H9 (cell line): ENCODE results near the gene ABCA4. TPM values are rescaled to one million over a fixed set of nuclear protein-coding genes. Genes with fewer than 3 reads are reported as not detected.

ENCODE experiments used
- DNase-seq: peaks from one replicate; pipeline ENCODE4 v3.0.0-alpha.2; 2017
- H2AFZ ChIP-seq: one replicate; pipeline ENCODE4 v1.6.1; 2013; ENCODE audit warnings: mild to moderate bottlenecking, low read length, control low read depth, moderate library complexity
- H2AK5ac ChIP-seq: 2 replicates; pipeline ENCODE4 v1.6.1; 2013; ENCODE audit warnings: low read length, control low read depth, mixed read lengths; ENCODE audit not compliant: insufficient read length
- H2BK120ac ChIP-seq: one replicate; pipeline ENCODE4 v1.6.1; 2013; ENCODE audit warnings: low read depth, mild to moderate bottlenecking, low read length, control low read depth, inconsistent platforms; ENCODE audit not compliant: poor library complexity, severe bottlenecking
- H2BK12ac ChIP-seq: 2 replicates; pipeline ENCODE4 v1.6.1; 2013; ENCODE audit warnings: low read length, control low read depth, mixed read lengths, low read depth; ENCODE audit not compliant: insufficient read length
- H2BK15ac ChIP-seq: 2 replicates; pipeline ENCODE4 v1.6.1; 2013; ENCODE audit warnings: low read depth, low read length, control low read depth
- H2BK20ac ChIP-seq: one replicate; pipeline ENCODE4 v1.6.1; 2013; ENCODE audit warnings: low read depth, mild to moderate bottlenecking, low read length, control low read depth, inconsistent platforms; ENCODE audit not compliant: poor library complexity, severe bottlenecking
- H2BK5ac ChIP-seq: 2 replicates; pipeline ENCODE4 v1.6.1; 2013; ENCODE audit warnings: low read length, control low read depth, mixed read lengths; ENCODE audit not compliant: insufficient read length
- H3K14ac ChIP-seq: 2 replicates; pipeline ENCODE4 v1.6.1; 2013; ENCODE audit warnings: low read length, control low read depth; ENCODE audit not compliant: insufficient read depth
- H3K18ac ChIP-seq: 2 replicates; pipeline ENCODE4 v1.6.1; 2013; ENCODE audit warnings: low read depth, mild to moderate bottlenecking, mixed read lengths, low read length, control low read depth; ENCODE audit not compliant: insufficient read length
- H3K23ac ChIP-seq: 2 replicates; pipeline ENCODE4 v1.6.1; 2013; ENCODE audit warnings: low read length, control low read depth, mixed read lengths, low read depth; ENCODE audit not compliant: insufficient read length
- H3K23me2 ChIP-seq: 2 replicates; pipeline ENCODE4 v1.6.1; 2013; ENCODE audit warnings: low read depth, mild to moderate bottlenecking, mixed read lengths, low read length, control low read depth; ENCODE audit not compliant: insufficient read length, poor library complexity, severe bottlenecking
- H3K27ac ChIP-seq: 2 replicates; pipeline ENCODE4 v1.5.1; 2013; ENCODE audit warnings: low read length, control low read depth, mixed read lengths, low read depth; ENCODE audit not compliant: insufficient read length
- H3K27me3 ChIP-seq: 2 replicates; pipeline ENCODE4 v1.6.1; 2013; ENCODE audit warnings: low read length, control low read depth, inconsistent platforms; ENCODE audit not compliant: insufficient read depth
- H3K4ac ChIP-seq: 2 replicates; pipeline ENCODE4 v1.6.1; 2013; ENCODE audit warnings: low read depth, mild to moderate bottlenecking, control low read depth, inconsistent platforms, low read length, moderate library complexity
- H3K4me1 ChIP-seq: 2 replicates; pipeline ENCODE4 v1.6.1; 2013; ENCODE audit warnings: low read length, control low read depth, inconsistent platforms; ENCODE audit not compliant: insufficient read depth
- H3K4me2 ChIP-seq: 2 replicates; pipeline ENCODE4 v1.6.1; 2013; ENCODE audit warnings: low read length, control low read depth, mixed read lengths; ENCODE audit not compliant: insufficient read length, insufficient read depth
- H3K56ac ChIP-seq: 2 replicates; pipeline ENCODE4 v1.6.1; 2013; ENCODE audit warnings: low read depth, mild to moderate bottlenecking, mixed read lengths, low read length, control low read depth; ENCODE audit not compliant: insufficient read length
- H3K79me1 ChIP-seq: 2 replicates; pipeline ENCODE4 v1.6.1; 2013; ENCODE audit warnings: low read depth, mild to moderate bottlenecking, moderate library complexity, low read length, control low read depth, inconsistent platforms; ENCODE audit not compliant: insufficient read depth, poor library complexity, severe bottlenecking
- H3K79me2 ChIP-seq: 2 replicates; pipeline ENCODE4 v1.6.1; 2013; ENCODE audit warnings: low read length, control low read depth, inconsistent platforms; ENCODE audit not compliant: insufficient read depth
- H3K9ac ChIP-seq: 2 replicates; pipeline ENCODE4 v1.6.1; 2013; ENCODE audit warnings: low read length, control low read depth, mixed read lengths; ENCODE audit not compliant: insufficient read length; ENCODE audit errors: extremely low read depth
- H3K9me3 ChIP-seq: one replicate; pipeline ENCODE4 v1.6.1; 2013; ENCODE audit warnings: low read depth, low read length, inconsistent platforms; ENCODE audit not compliant: control insufficient read depth
- H3T11ph ChIP-seq: one replicate; pipeline ENCODE4 v1.6.1; 2013; ENCODE audit warnings: mild to moderate bottlenecking, low read length, control low read depth, inconsistent platforms
- H4K20me1 ChIP-seq: one replicate; pipeline ENCODE4 v1.6.1; 2013; ENCODE audit not compliant: control insufficient read depth, insufficient read length, insufficient read depth
- H4K5ac ChIP-seq: 2 replicates; pipeline ENCODE4 v1.6.1; 2013; ENCODE audit warnings: low read depth, mild to moderate bottlenecking, mixed read lengths, low read length, control low read depth; ENCODE audit not compliant: insufficient read length
- H4K8ac ChIP-seq: replicated peaks from 2 replicates; pipeline ENCODE4 v1.6.1; 2013; ENCODE audit warnings: low read length, control low read depth, mixed read lengths, low read depth; ENCODE audit not compliant: insufficient read length
- H4K91ac ChIP-seq: 2 replicates; pipeline ENCODE4 v1.6.1; 2013; ENCODE audit warnings: low read depth, mild to moderate bottlenecking, moderate library complexity, mixed read lengths, low read length, control low read depth; ENCODE audit not compliant: insufficient read length
- H3K27ac Mint-ChIP-seq, 3 experiments: 2 replicates in 2 of 3; 3 replicates in 1 of 3; pipeline ENCODE4 v1.8.0; 2020 to 2021; ENCODE audit warnings: mixed read lengths in 3 of 3, mild to moderate bottlenecking in 1 of 3, moderate library complexity in 1 of 3
- H3K27me3 Mint-ChIP-seq: 2 replicates; pipeline ENCODE4 v1.8.0; 2021; ENCODE audit warnings: low read depth, mild to moderate bottlenecking, moderate library complexity, mixed read lengths
- H3K36me3 Mint-ChIP-seq, 3 experiments: 2 replicates in 2 of 3; 3 replicates in 1 of 3; pipeline ENCODE4 v1.8.0; 2020 to 2021; ENCODE audit warnings: low read depth in 3 of 3, mixed read lengths in 3 of 3; ENCODE audit not compliant: insufficient read depth in 1 of 3
- H3K4me1 Mint-ChIP-seq, 2 experiments: 2 replicates each; pipeline ENCODE4 v1.8.0; 2020; ENCODE audit warnings: mixed read lengths in 2 of 2
- H3K4me3 Mint-ChIP-seq, 2 experiments: 2 replicates in 1 of 2; 3 replicates in 1 of 2; pipeline ENCODE4 v1.8.0; 2020 to 2021; ENCODE audit warnings: mild to moderate bottlenecking in 2 of 2, mixed read lengths in 2 of 2, moderate library complexity in 1 of 2
- H3K9me3 Mint-ChIP-seq, 2 experiments: 2 replicates in 1 of 2; 3 replicates in 1 of 2; pipeline ENCODE4 v1.8.0; 2020; ENCODE audit warnings: mild to moderate bottlenecking in 2 of 2, mixed read lengths in 2 of 2, moderate library complexity in 1 of 2
- CTCF ChIP-seq: fragments of 200-600 bp; sonication (generic); conservative IDR thresholded peaks from 3 replicates; pipeline ENCODE4 v1.8.0; 2021; ENCODE audit warnings: antibody characterized with exemption, mild to moderate bottlenecking
- WGBS: extraction: QIAGEN DNeasy Blood & Tissue Kit; methylation state at CpG from one replicate; pipeline ENCODE4 v1.1.7; 2013; ENCODE audit warnings: missing lambda C conversion rate, low lambda C conversion rate, mixed read lengths; ENCODE audit not compliant: insufficient read length; ENCODE audit errors: extremely low coverage; 5-methylcytosine and 5-hydroxymethylcytosine counted together
- total RNA-seq: library from RNA; stranded (reverse); gene quantifications from 2 replicates; pipeline ENCODE4 v1.2.1, GENCODE V29; 2021

ABCA4 gene
- total RNA-seq, 1 experiment from 2014 or later: not detected

GRCh38 chr1:94099303-94099702 is 21.6 kb downstream of the ABCA4 start:
- no peak overlapping the region for H2BK12ac ChIP-seq
- peaks cover 20 to 28% of the 10 kb centered on the region in 2 experiments for H3K4me1 Mint-ChIP-seq
- H3K27ac ChIP-seq: no peak overlapping the region
- no peak overlapping the region for H3K4me2 ChIP-seq
- H3K23ac ChIP-seq: no peak overlapping the region
- H3K56ac ChIP-seq: no peak overlapping the region
- H3K4me1 ChIP-seq: peaks cover 5% of the 10 kb centered on the region
- H2BK15ac ChIP-seq: no peak overlapping the region
- no CpG with 5 or more reads among the region's 3 CpGs for WGBS
- H2BK20ac ChIP-seq: no peak overlapping the region
- H3K79me1 ChIP-seq: no peaks in the 10 kb centered on the region
- H3K79me2 ChIP-seq: no peaks in the 10 kb centered on the region
- TF ChIP-seq CTCF: no peak
- no peaks in the 10 kb centered on the region for H3K9me3 Mint-ChIP-seq
- no peaks in the 10 kb centered on the region for H3K36me3 Mint-ChIP-seq
- peaks cover 11% of the 10 kb centered on the region for H3K27me3 Mint-ChIP-seq
- H3K18ac ChIP-seq: no peak overlapping the region
- H3K27me3 ChIP-seq: no peaks in the 10 kb centered on the region
- H4K91ac ChIP-seq: no peak overlapping the region
- no peaks in the 10 kb centered on the region for H3K23me2 ChIP-seq
- H3K9me3 ChIP-seq: no peaks in the 10 kb centered on the region
- H2BK120ac ChIP-seq: no peak overlapping the region
- H3K9ac ChIP-seq: no peak overlapping the region
- no peak overlapping the region for H3K4me3 Mint-ChIP-seq
- H4K20me1 ChIP-seq: no peaks in the 10 kb centered on the region
- H3K27ac Mint-ChIP-seq: no peak overlapping the region
- H2AFZ ChIP-seq: no peak overlapping the region
- no peak overlapping the region for H4K5ac ChIP-seq
- no peak overlapping the region for H3K4ac ChIP-seq
- H2BK5ac ChIP-seq: no peak overlapping the region
- H4K8ac ChIP-seq: no peak overlapping the region
- H3T11ph ChIP-seq: no peak overlapping the region
- H2AK5ac ChIP-seq: no peak overlapping the region
- no peak overlapping the region for H3K14ac ChIP-seq
- no peak for DNase-seq
